Endometrial microvascular endothelial cells (primary cell): ENCODE results near the gene KCNH2. TPM values are rescaled to one million over a fixed set of nuclear protein-coding genes. Genes with fewer than 3 reads are reported as not detected.
"Not testable (repeated sequence)": the region's sequence is repeated elsewhere in the genome, so short reads cannot be mapped to it uniquely, and the experiment has no call there.

Source experiments
- in situ Hi-C: cut with HindIII; loops from 2 replicates; pipeline ENCODE4 v1.10.0; 2017; ENCODE audit warnings: low sequenced_read_pairs, low pct_unique_long_range_greater_than_20kb; ENCODE audit errors: inconsistent ontology term
- total RNA-seq: library from RNA; depleted of rRNA; stranded (reverse); fragments of >200 nt; gene quantifications from one replicate; pipeline ENCODE4 v1.2.3, GENCODE V29; 2015; ENCODE audit errors: inconsistent ontology term

Gene KCNH2
- total RNA-seq, 1 donor from 2014 or later, result not detected

DNA sequence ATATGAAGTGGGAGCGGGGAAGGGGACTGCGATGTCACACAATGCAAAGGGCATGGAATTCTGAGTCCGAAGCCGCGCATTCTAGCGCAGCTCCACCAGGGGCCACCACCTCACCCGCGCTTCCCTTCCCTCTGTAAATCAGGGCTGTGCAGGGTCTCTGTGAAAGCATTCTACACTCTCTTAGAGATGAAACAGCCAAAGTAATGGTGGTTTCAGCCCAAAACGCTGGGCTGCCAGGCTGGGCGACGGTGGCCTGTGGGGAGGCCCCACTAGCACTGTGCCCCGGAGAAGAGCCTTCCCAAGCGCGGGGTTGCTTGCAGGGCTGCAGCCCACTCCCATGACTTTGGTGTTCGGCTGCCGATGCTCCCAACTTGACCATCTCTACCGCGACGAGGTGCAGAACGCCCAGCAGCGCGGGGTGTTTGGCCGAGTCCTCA, 34.8 kb upstream of the KCNH2 start:
- in situ Hi-C loops, result no loop called here

DNA sequence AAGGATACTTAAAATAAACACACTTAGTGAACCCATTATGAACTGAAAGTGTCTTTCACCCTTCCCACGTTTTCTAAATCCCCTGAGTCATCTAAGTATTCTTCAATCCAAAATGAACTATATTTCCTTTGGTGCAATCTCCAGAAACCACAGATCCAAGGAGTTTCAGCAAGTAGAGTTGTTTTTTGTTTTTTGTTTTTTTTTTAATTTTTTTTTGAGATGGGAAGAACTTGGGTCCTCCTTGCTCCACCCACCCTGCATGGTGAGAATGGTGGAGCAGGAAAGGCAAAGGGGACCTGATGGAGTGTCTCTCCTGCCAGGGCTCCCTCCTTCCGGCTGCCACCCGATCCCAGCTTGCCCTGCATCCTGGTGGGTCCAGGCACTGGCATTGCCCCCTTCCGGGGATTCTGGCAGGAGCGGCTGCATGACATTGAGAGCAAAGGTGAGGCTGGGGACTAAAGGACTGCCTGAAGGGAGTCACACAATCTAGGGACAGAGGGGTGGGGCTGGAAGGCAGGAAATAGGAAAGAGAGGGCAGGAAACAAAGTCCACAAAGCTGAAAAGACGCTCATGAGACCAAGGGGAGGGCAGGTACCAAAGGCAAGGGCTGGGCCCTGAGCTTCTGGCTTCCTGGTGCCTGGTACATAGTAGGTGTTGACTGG, 34.0 kb upstream of the KCNH2 start:
- in situ Hi-C loops, result no loop called here

DNA sequence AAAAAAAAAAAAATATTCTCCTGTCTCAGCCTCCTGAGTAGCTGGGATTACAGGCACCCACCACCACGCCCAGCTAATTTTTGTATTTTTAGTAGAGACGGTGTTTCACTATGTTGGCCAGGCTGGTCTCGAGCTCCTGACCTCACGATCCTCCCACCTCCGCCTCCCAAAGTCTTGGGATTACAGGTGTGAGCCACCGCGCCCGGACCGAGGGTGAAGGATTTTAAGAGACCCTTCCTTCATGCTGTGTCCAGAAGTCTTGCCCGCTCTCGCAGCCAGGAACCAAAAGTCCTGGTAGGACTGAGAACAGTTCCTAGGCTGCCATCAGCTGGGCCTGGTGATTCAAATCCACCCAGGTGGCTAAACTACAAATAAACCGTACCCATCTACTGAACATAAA, 33.5 kb upstream of the KCNH2 start:
- in situ Hi-C loops, result not testable (repeated sequence)

DNA sequence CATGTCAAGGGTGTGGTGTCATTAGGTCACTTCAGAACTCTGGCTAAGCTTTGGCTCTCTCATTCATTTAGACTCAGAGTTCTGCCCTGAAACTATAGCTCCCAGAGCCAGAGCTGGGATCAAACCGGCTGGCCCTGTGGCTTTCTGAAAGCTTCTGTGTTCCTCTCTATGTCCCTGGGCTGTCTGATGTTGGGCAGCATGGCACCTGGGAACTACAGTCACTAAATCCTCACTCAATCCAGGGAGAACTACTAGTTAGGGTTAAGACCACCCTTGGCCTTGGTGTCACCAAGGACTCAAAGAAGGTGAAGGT, 32.9 kb upstream of the KCNH2 start:
- in situ Hi-C loops, result no loop called here

DNA sequence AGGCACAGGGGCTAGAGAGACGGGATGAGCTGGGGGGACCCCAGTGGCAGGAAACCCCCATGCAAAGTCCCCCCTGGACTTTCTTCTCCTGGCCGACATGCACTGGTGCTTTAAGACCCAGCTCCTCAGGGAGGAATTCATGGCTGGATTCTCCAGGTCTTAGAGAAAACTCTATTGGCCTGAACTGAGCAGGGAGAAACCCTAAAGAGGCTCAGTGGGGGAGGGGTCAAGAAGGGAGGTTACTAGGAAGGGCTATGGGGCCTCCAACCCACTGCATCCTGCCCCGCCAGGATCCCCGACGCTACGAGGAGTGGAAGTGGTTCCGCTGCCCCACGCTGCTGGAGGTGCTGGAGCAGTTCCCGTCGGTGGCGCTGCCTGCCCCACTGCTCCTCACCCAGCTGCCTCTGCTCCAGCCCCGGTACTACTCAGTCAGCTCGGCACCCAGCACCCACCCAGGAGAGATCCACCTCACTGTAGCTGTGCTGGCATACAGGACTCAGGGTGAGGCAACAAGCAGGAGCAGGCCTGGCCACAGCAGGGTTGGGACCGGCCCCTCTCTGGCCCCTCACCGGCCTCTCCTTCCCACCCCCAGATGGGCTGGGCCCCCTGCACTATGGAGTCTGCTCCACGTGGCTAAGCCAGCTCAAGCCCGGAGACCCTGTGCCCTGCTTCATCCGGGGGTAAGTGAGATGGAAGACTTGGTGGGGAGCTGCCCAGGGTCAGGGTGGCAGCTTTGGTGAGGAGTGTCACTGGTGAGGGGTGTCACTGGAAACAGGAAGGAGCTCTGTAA, 32.4 kb upstream of the KCNH2 start:
- in situ Hi-C loops, result no loop called here

DNA sequence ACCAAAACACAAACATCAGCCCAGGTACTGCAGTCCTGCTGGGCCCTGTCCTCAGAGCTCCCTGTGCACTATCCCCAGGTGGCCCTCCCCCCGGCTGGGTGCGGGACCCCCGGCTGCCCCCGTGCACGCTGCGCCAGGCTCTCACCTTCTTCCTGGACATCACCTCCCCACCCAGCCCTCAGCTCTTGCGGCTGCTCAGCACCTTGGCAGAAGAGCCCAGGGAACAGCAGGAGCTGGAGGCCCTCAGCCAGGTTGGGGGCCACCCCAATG, 31.9 kb upstream of the KCNH2 start:
- in situ Hi-C loops, result no loop called here

DNA sequence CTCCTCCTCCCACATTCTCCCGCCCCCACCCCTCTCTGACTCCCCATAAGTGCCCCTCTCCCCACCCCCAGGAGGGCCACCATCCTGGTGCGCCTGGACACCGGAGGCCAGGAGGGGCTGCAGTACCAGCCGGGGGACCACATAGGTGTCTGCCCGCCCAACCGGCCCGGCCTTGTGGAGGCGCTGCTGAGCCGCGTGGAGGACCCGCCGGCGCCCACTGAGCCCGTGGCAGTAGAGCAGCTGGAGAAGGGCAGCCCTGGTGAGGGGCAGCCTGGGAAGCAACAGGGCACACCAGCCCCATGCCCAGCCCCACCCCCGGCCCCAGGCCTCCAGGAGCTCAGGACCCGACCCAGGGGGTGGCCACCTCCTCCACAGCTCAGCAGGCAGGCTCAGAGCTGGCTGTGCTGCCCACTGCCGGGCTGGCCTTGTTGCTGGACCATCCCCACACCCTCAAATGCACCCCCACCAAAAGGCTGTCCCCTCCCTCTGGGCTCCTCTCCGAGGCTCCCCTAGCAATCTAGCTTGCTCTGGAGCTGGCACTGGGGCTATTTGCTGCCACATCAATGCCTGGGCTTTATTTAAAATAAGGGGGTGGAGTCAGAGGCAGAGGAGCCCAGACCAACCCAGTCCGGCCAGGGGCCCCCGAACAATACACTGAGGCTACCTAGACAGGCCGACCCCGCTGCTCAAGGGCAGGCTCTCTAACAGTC, 31.4 kb upstream of the KCNH2 start:
- in situ Hi-C loops, result no loop called here

DNA sequence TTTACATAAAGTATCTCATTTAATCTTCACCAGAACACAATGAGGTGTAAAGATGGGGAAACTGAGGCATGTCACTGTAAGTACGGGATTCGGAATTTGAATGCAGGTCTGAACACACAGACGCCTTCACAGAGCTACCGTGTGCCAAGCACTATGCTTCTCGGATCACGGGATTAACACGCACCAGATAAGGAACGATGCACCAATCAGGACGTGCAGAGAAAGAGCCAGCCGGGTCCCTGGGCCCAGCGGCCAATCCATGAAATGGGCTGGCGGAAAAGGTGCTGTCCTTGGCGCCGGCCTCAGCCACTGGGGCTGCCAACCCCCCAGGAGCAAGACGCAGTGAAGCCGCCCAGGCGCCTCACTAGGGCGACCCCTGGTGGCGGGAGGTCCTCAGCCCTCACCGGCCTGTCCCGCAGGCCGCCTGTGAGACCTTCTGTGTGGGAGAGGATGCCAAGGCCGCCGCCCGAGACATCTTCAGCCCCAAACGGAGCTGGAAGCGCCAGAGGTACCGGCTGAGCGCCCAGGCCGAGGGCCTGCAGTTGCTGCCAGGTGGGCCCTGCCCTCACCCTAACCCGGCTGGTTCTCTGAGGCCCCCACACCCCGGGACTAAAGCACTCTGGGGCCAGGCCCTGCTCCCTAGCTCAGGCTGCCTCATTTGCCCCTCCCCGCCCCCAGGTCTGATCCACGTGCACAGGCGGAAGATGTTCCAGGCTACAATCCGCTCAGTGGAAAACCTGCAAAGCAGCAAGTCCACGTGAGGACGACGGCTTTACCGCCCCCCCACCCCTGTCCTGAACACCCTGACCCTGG, 30.6 kb upstream of the KCNH2 start:
- in situ Hi-C loops, result no loop called here

DNA sequence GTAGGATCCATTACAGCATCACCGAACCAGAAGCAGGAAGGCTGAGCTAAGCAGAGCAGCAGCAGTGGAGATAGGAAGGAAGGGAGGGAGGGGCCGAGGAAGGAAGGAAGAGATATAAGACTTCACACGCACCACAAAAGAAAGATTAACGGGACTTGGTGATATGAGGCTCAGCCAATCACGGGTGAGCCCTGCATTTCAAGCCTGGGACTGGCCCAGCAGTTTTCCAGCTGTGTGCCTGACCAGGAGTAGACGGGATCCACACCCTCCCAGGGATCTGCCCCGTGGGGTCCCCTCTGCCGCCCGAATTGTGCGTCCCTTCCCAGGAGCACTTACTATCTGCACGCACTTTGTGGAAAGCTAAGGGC, 30.0 kb upstream of the KCNH2 start:
- in situ Hi-C loops, result no loop called here

DNA sequence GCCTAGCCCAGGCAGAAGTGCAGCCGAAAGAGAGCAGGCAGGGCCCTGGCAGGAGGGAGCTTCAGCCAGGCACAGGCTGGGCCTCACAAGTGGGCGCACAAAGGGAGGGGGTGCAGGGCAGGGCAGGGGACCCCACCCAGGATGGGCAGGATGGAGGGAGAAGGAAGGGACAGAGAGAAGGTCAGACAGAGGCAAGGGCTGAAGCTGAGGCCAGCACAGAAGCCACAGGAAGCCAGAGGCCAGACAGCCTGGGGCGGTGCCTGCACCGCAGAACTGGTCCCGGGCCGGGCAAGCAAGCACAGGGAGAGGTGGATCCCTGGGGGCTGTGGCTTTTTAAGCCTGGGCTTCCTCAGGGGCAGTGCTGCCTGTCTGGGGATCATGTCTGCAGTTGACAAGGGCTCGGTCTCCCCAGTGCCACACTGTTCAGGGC, 29.4 kb upstream of the KCNH2 start:
- in situ Hi-C loops, result no loop called here

DNA sequence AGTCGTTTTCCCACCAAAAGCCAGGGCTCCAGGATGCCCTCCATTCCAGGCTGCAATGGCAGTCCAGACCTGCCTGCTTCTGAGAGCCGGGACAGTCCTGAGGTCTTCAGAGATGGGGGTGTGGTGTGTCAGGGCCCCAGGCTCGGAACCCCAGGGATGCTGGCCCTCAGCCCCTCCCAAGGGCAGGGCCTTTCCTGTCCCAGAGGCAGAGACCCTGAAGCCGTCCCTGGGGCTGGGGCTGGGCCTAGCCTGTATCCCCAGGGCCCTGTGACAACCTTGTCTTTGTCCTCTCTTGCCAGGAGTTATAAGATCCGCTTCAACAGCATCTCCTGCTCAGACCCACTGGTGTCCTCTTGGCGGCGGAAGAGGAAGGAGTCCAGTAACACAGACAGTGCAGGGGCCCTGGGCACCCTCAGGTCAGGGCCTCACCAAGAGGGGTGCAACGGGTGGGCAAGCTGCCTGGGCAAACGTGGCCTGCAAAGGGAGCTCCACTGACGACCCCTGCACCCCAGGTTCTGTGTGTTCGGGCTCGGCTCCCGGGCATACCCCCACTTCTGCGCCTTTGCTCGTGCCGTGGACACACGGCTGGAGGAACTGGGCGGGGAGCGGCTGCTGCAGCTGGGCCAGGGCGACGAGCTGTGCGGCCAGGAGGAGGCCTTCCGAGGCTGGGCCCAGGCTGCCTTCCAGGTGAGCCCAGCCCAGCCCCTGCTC, 28.6 kb upstream of the KCNH2 start:
- in situ Hi-C loops, result no loop called here

DNA sequence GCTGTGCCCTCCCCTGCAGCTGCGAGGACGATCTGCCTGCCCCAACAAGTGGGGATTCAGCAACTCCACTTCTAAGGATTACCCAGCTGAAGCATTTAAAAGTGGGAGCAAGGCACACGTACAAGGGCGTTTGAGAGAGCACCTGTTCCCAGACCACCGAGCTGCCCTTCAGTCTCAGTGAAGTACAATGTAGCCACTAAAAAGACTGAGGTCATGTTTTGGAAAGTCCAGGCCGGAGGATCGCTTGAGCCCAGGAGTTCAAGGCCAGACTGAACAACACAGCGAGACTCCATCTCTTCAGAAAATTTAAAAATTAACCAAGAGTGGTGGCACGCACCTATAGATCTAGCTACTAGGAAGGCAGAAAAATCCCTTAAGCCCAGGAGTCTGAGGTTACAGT, 27.4 kb upstream of the KCNH2 start:
- in situ Hi-C loops, result no loop called here

DNA sequence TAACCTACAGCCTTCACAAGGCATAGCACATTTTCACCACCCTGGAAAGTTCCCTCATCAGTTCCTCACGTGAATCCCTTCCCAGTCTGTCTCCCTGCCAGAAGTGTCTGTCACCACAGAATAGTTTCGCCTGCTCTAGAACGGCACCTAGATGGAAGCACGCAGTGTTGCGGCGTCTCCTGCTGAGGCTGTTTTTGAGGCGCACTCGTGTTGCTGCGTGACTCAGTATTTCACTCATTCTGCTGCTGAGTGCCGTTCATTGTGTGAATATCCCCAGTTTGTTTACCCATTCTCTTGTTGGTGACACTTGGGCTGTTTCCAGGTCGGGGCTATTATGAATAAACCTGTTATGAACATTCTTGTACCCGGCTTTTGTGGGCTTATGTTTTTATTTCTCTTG, 25.5 kb upstream of the KCNH2 start:
- in situ Hi-C loops, result no loop called here

DNA sequence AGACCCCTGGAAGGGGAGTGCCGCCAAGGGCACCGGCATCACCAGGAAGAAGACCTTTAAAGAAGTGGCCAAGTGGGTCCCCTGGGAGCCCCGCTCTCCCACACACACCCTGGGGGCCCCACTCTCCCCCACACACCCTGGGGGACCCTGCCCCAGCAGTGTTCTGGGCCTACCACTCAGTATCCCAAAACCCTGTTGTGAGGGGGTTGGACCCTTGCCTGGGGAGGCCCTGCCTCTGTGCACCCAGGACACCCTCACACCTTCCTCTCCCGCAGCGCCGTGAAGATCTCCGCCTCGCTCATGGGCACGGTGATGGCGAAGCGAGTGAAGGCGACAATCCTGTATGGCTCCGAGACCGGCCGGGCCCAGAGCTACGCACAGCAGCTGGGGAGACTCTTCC, 23.4 kb upstream of the KCNH2 start:
- in situ Hi-C loops, result no loop called here

DNA sequence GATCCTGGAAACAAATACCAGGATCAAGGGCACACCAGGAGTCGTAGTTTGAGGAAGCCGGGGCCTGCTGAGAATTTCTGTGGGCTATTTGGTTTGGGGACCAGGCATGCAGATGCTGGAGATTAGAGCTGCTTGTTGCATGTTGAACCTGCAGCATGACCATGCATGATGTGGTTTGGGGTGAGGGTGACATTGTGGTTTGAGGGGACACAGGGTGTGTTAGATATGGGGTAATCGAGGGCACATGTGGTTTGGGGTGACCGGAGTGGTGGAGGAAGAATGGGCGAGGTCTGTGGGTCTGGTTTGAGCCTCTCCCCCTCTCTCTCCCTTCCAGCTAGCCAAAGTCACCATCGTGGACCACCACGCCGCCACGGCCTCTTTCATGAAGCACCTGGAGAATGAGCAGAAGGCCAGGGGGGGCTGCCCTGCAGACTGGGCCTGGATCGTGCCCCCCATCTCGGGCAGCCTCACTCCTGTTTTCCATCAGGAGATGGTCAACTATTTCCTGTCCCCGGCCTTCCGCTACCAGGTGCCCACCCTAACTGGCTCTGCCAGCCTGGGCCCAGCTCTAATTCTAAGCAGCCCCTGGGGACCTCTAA, 22.9 kb upstream of the KCNH2 start:
- in situ Hi-C loops, result no loop called here

DNA sequence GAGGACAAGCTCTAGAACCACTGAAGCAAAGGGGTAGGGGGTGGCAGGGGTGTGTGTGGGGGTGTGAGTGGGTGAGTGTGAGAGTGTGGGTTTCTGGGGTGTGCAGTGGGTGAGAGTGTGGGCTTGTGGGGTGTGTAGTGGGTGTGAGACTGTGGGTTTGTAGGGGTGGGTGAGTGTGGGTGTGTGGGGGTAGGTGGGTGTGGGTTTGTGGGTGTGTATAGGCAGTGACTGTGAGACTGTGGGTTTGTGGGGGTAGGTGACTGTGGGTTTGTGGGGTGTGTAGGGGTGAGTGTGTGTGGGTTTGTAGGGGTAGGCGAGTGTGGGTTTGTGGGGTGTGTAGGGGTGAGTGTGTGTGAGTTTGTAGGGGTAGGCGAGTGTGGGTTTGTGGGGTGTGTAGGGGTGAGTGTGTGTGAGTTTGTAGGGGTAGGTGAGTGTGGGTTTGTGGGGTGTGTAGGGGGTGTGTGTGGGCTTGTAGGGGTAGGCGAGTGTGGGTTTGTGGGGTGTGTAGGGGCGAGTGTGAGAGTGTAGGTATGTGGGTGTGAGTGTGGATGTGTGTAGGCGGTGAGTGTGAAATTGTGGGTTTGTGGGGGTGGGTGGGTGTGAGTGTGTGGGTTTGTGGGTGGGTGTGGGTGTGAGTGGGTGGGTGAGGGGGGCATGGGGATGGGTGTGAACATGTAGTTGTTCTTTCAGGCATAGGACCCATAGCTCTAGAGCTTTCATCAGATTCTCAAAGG, 21.5 kb upstream of the KCNH2 start:
- in situ Hi-C loops, result no loop called here

DNA sequence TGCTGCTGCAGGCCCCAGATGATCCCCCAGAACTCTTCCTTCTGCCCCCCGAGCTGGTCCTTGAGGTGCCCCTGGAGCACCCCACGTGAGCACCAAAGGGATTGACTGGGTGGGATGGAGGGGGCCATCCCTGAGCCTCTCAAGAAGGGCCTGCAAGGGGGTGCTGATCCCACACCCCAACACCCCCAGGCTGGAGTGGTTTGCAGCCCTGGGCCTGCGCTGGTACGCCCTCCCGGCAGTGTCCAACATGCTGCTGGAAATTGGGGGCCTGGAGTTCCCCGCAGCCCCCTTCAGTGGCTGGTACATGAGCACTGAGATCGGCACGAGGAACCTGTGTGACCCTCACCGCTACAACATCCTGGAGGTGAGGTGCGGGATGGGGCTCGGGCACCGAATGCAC, 20.9 kb upstream of the KCNH2 start:
- in situ Hi-C loops, result no loop called here

DNA sequence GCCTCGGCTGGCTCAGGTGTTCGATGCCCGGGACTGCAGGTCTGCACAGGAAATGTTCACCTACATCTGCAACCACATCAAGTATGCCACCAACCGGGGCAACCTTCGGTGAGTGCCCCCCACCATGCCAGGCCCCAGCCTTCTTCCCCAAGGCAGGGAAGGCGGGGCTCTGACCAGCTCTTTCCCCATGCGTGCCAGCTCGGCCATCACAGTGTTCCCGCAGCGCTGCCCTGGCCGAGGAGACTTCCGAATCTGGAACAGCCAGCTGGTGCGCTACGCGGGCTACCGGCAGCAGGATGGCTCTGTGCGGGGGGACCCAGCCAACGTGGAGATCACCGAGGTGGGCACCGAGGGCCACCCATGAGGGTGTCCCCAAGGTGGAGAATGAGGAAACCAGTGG, 20.2 kb upstream of the KCNH2 start:
- in situ Hi-C loops, result no loop called here
